Urinary bladder (tissue), 2 donors: ENCODE data around the gene NSRP1. TPM values are rescaled to one million over a fixed set of nuclear protein-coding genes. Genes with fewer than 3 reads are reported as not detected.

Experiments used
- polyA plus RNA-seq: library from polyadenylated mRNA; stranded (reverse); fragments of 200-250 nt; gene quantifications from one replicate; pipeline ENCODE4 v1.2.3, GENCODE V29; 2013
- small RNA-seq: library from RNA; depleted of rRNA; stranded (forward); fragments of <200 nt; gene quantifications from one replicate; pipeline ENCODE3, GENCODE V24; 2014
- total RNA-seq: library from RNA; depleted of rRNA; stranded (reverse); fragments of >200 nt; gene quantifications from one replicate; pipeline ENCODE4 v1.2.3, GENCODE V29; 2014
- donor health status: healthy.

The NSRP1 gene
- total and polyA plus RNA-seq, 2 donors: 29.5 to 30.9 TPM

Small RNAs within 50 kb of the gene (small RNA-seq; reads per million reads assigned to genes)
- not detected for gene AC104984.5

Other genes starting within 250 kb of the NSRP1 start
- gene SSH2, start 186.6 kb upstream of the NSRP1 start, total RNA-seq: 18.0 TPM
- gene SSH2, start 186.6 kb upstream of the NSRP1 start, polyA plus RNA-seq: 11.9 TPM
- 0.90 TPM for gene EFCAB5, start 175.2 kb upstream of the NSRP1 start, total RNA-seq
- gene EFCAB5, start 175.2 kb upstream of the NSRP1 start, polyA plus RNA-seq: 0.06 TPM
- gene SLC6A4, start 118.9 kb downstream of the NSRP1 start, total RNA-seq: 0.37 TPM
- 0.03 TPM for gene SLC6A4, start 118.9 kb downstream of the NSRP1 start, polyA plus RNA-seq
- 44.0 TPM for gene BLMH, start 175.1 kb downstream of the NSRP1 start, total RNA-seq
- gene BLMH, start 175.1 kb downstream of the NSRP1 start, polyA plus RNA-seq: 25.5 TPM
- gene TMIGD1, start 217.2 kb downstream of the NSRP1 start, total RNA-seq: not detected
- gene TMIGD1, start 217.2 kb downstream of the NSRP1 start, polyA plus RNA-seq: not detected